ENCODE results near the gene CFAP68. TPM values are rescaled to one million over a fixed set of nuclear protein-coding genes. Genes with fewer than 3 reads are reported as not detected.
"Not testable (repeated sequence)": the region's sequence is repeated elsewhere in the genome, so short reads cannot be mapped to it uniquely, and the experiment has no call there.

The CFAP68 gene
- total and polyA plus RNA-seq, 12 donors: 26.6 to 80.4 (median 43.3) TPM

- no peaks in the 10 kb centered on the region for H3K27me3 ChIP-seq
- H3K4me3 ChIP-seq: no peak overlapping the region
- intact Hi-C loops (cut with DNase I): loop anchor here in 1 of 2 donors (5.0 kb wide), 1 partner anchor 52 kb away; no protein-coding TSS in a partner anchor
- 68 to 78% (median 73%) methylated on average over 4 of the region's 4 CpGs for WGBS, 4 donors
- no peak overlapping the region for H3K27ac ChIP-seq
- H3K9me3 ChIP-seq (replicated peaks in 1 of 3): no peaks in the 10 kb centered on the region
- DNase-seq: peak in 1 of 7 donors; percentile 9
- no peak for TF ChIP-seq CTCF (IDR thresholded peaks at IDR 0.05)
- no peak for TF ChIP-seq POLR2A (IDR thresholded peaks at IDR 0.05)
- no peaks in the 10 kb centered on the region for H3K36me3 ChIP-seq (replicated peaks in 1 of 2)
- H3K4me1 ChIP-seq (replicated peaks in 1 of 2): peaks cover 11 to 24% of the 10 kb centered on the region in 2 donors
Observed at GRCh38 chr11:111930472-111930871, 51.1 kb downstream of the CFAP68 start.

GRCh38 chr11:111932611-111932950, 53.2 kb downstream of the CFAP68 start:
- peaks cover 23 to 28% of the 10 kb centered on the region in 2 donors for H3K4me1 ChIP-seq (replicated peaks in 1 of 2)
- H3K27ac ChIP-seq: no peak overlapping the region
- no peaks in the 10 kb centered on the region for H3K36me3 ChIP-seq (replicated peaks in 1 of 2)
- WGBS, 4 donors: 51 to 75% (median 69%) methylated on average over 2 of the region's 2 CpGs
- DNase-seq: no peak
- H3K9me3 ChIP-seq (replicated peaks in 1 of 3): no peaks in the 10 kb centered on the region
- intact Hi-C loops (cut with DNase I): loop anchor here in 1 of 2 donors (5.0 kb wide), 1 partner anchor 50 kb away; no protein-coding TSS in a partner anchor
- no peak overlapping the region for H3K4me3 ChIP-seq
- TF ChIP-seq CTCF (IDR thresholded peaks at IDR 0.05) (no peak), POLR2A (IDR thresholded peaks at IDR 0.05) (no peak)
- no peaks in the 10 kb centered on the region for H3K27me3 ChIP-seq

- intact Hi-C loops (cut with DNase I): loop anchor here in 1 of 2 donors (5.0 kb wide), 1 partner anchor 49 kb away; no protein-coding TSS in a partner anchor
- H3K27ac ChIP-seq; H3K36me3 ChIP-seq (replicated peaks in 1 of 2); H3K9me3 ChIP-seq (replicated peaks in 1 of 3); H3K4me3 ChIP-seq; H3K27me3 ChIP-seq: not testable (repeated sequence)
- 92 to 96% (median 95%) methylated on average over 14 of the region's 14 CpGs for WGBS, 4 donors
- DNase-seq: peak in 1 of 7 donors; percentile 17
- peaks cover 29 to 32% of the 10 kb centered on the region in 2 donors for H3K4me1 ChIP-seq (replicated peaks in 1 of 2)
Observed at GRCh38 chr11:111933176-111933575, 53.8 kb downstream of the CFAP68 start.

DNA sequence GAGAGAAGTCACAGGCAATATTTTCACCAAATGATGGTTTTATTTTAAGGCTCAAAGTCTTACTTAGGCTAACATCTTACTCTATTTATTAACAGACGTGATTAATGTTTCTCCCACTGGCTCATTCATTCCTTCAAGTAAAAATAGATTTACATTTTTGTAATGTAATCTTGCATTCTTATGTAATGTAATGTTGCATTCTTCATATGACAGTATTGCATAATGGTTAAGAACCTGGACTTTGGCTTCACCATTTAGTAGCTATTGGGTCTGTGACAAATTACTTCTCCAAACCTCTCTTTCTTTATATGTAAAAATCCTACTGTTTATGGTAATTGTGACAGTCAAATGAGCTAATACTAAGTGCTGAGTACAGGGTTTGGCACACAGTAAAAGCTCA, 54.5 kb downstream of the CFAP68 start:
- WGBS, 4 donors: 75 to 79% (median 78%) methylated on average over 1 of the region's 1 CpG
- intact Hi-C loops (cut with DNase I): loop anchor here in 1 of 2 donors (5.0 kb wide), 1 partner anchor 48 kb away; no protein-coding TSS in a partner anchor
- peak overlapping the region in 2 of 5 donors; percentile 88 to 91 for H3K27ac ChIP-seq

More for the DNA sequence above, 54.5 kb downstream of the CFAP68 start:
- DNase-seq: no peak
- no peaks in the 10 kb centered on the region for H3K9me3 ChIP-seq (replicated peaks in 1 of 3)
- no peak overlapping the region for H3K4me3 ChIP-seq
- TF ChIP-seq CTCF (IDR thresholded peaks at IDR 0.05): no peak
- TF ChIP-seq POLR2A (IDR thresholded peaks at IDR 0.05): no peak
- no peaks in the 10 kb centered on the region for H3K36me3 ChIP-seq (replicated peaks in 1 of 2)
- no peaks in the 10 kb centered on the region for H3K27me3 ChIP-seq
- peaks cover 36 to 39% of the 10 kb centered on the region in 2 donors for H3K4me1 ChIP-seq (replicated peaks in 1 of 2)
